ENCODE data around the gene GRN. TPM values are rescaled to one million over a fixed set of nuclear protein-coding genes. Genes with fewer than 3 reads are reported as not detected.
A peak's percentile ranks its signal among the peaks of the same experiment; 100 is the strongest.

GRN gene
- total RNA-seq, 4 donors from 2014 or later, result 64.2 to 111 (median 87.1) TPM

DNA sequence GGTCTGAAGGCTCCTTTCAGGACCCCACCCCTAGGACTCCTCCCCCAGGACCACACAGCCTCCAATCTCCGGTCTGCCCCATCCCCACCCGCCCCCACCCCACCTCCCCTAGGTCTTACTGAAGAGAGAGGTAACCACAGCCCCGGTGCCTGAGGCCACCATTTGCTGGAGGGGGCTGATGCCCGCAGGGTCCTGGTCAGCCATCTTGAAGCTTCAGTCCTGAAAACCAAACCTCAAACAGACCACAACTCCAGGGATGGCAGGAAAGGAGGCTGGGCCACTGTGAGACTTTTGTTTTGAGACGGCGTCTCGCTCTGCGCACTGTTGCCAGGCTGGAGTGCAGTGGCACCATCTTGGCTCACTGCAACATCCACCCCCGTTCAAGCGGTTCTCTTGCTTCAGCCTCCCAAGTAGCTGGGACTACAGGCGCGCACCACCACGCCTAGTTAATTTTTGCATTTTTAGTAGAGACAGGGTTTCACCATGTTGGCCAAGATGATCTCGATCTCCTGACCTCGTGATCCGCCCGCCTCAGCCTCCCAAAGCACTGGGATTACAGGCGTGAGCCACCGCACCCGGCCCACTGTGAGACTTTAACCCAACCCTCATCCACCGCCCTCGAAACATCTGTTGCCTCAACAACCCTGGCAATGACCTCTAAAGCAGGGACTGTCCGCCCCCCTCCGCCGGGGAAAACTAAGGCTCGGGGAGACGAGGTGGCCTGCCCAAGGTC, 21.6 kb upstream of the GRN start:
- ATAC-seq (no peak), DNase-seq (peak in 1 of 2 donors; percentile 12)
- no peak for TF ChIP-seq POLR2A (IDR thresholded peaks at IDR 0.05)
- TF ChIP-seq, protein P1, sequence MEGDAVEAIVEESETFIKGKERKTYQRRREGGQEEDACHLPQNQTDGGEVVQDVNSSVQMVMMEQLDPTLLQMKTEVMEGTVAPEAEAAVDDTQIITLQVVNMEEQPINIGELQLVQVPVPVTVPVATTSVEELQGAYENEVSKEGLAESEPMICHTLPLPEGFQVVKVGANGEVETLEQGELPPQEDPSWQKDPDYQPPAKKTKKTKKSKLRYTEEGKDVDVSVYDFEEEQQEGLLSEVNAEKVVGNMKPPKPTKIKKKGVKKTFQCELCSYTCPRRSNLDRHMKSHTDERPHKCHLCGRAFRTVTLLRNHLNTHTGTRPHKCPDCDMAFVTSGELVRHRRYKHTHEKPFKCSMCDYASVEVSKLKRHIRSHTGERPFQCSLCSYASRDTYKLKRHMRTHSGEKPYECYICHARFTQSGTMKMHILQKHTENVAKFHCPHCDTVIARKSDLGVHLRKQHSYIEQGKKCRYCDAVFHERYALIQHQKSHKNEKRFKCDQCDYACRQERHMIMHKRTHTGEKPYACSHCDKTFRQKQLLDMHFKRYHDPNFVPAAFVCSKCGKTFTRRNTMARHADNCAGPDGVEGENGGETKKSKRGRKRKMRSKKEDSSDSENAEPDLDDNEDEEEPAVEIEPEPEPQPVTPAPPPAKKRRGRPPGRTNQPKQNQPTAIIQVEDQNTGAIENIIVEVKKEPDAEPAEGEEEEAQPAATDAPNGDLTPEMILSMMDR (IDR thresholded peaks at IDR 0.05 in 4 of 5, conservative IDR thresholded peaks at IDR 0.05 in 1 of 5), result no peak
- peaks cover 16 to 22% of the 10 kb centered on the region in 2 donors for H3K4me1 ChIP-seq
- intact Hi-C loops (cut with DNase I; ENCODE audit: low total_unique reads) (loop anchor here (2.0 kb wide), 2 partner anchors 21 to 181 kb away; partner anchors contain the start of gene GRN), in situ Hi-C loops (cut with MboI; ENCODE audit: low sequenced_read_pairs in 4 of 4) (loop anchor here in 2 of 4 donors (5.0 to 10.0 kb wide), 2 partner anchors 101 to 179 kb away; partner anchors contain the start of gene HROB (in 1 of the 2))
- no peaks in the 10 kb centered on the region for H3K9me3 ChIP-seq
- H3K27me3 ChIP-seq, result no peaks in the 10 kb centered on the region
- peak overlapping the region; percentile 86 to 99 (median 94) for H3K27ac ChIP-seq
- H3K36me3 ChIP-seq, result peaks cover 0 to 38% of the 10 kb centered on the region in 2 donors
- peak overlapping the region; percentile 87 to 98 (median 94) for H3K4me3 ChIP-seq

DNA sequence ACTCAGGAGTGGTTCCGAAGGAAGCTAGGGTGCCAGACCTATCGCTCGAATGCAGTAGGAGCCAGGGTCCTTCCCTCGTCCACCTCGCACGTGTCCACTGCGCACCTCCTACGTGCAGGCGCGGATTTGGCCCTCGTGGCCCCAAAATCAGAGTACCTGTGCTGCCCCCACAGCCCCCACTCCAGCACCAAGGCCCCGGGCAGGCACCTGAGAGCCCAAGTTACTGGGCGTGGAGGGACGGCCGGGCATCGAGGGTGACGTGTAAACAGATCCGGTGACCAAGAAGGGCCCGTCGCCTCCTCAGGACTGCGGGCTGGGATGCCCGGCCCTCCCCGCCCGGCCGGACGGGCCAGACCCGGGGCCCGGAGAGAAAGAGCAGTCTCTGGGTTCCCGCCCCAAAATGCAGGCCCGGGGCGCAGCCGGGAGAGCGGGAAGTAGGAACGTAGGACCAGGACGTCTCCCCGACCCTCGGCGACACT, 21.0 kb upstream of the GRN start:
- intact Hi-C loops (cut with DNase I; ENCODE audit: low total_unique reads), result loop anchor here (2.0 kb wide), 1 partner anchor 21 kb away; the partner anchor contains the start of gene GRN
- peak in 1 of 2 donors; percentile 36 for DNase-seq

DNA sequence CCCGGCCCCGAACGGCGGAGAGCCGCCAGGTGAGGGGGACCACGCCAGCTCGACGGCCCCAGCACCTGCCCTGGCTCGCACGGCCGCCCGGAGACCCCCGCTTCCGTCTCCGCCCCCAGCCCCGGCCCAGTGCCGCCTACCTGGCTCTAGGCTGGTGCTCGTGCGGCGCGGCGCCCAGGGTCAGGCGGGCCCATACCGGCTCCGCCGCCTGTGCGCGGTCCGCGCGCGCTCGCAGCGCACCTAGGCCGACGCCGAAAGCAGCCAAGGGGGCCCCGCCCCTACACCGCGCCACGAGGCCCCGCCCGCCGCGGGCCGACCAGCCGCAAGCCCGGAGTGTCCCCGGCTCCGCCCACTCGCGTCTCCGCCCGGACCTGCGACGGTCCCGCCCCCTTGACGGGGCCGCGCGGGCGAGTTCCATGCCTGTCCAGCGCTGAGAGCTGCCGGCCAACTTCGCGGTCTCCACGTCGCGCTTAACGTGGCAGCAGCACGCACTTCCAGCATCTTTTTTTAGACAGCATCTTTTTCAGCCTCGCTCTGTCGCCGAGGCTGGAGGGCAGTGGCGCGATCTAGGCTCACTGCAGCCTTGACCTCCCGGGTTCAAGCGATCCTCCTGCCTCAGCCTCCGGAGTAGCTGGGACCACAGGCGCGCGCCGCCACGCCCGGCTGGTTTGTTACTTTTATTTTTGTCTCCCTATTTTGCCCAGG, 20.4 kb upstream of the GRN start, which contains the start of gene SLC25A39:
Gene SLC25A39, minus strand, starts transcription at position 253 of the 705 bp plus-strand sequence. CDS start 1,261 bp downstream, outside the sequence.
- peak within 1 kb of the TSS; percentile 87 to 98 (median 94) for H3K4me3 ChIP-seq
- DNase-seq, result peak; percentile 89 to 92
- H3K36me3 ChIP-seq, result peaks cover 0 to 30% of the 10 kb centered on the region in 2 donors
- H3K27ac ChIP-seq, result peak within 1 kb of the TSS; percentile 86 to 99 (median 94)
- TF ChIP-seq, protein P1 (IDR thresholded peaks at IDR 0.05 in 4 of 5, conservative IDR thresholded peaks at IDR 0.05 in 1 of 5), result peak in 1 of 5 experiments; percentile 40
- peak; percentile 81 to 86 for TF ChIP-seq POLR2A (IDR thresholded peaks at IDR 0.05)
- peak; percentile 79 to 83 for ATAC-seq
- peaks cover 16 to 22% of the 10 kb centered on the region in 2 donors for H3K4me1 ChIP-seq
- intact Hi-C loops (cut with DNase I; ENCODE audit: low total_unique reads) (loop anchor here (1.0 to 5.0 kb wide), 4 partner anchors 20 to 202 kb away; partner anchors contain the start of genes GRN and HDAC5), in situ Hi-C loops (cut with MboI; ENCODE audit: low sequenced_read_pairs in 4 of 4) (loop anchor here in 3 of 4 donors (5.0 to 10.0 kb wide), 3 partner anchors 102 to 180 kb away; partner anchors contain the start of gene HROB (in 1 of the 3))
- H3K9me3 ChIP-seq, result no peaks in the 10 kb centered on the region
- H3K27me3 ChIP-seq, result no peaks in the 10 kb centered on the region

More for the DNA sequence above, 21.0 kb upstream of the GRN start:
- no peaks in the 10 kb centered on the region for H3K27me3 ChIP-seq
- peaks cover 16 to 22% of the 10 kb centered on the region in 2 donors for H3K4me1 ChIP-seq
- H3K9me3 ChIP-seq, result no peaks in the 10 kb centered on the region
- H3K36me3 ChIP-seq, result peaks cover 0 to 36% of the 10 kb centered on the region in 2 donors
- peak overlapping the region; percentile 86 to 99 (median 94) for H3K27ac ChIP-seq
- TF ChIP-seq, protein P1 (IDR thresholded peaks at IDR 0.05 in 4 of 5, conservative IDR thresholded peaks at IDR 0.05 in 1 of 5), result no peak
- no peak for TF ChIP-seq POLR2A (IDR thresholded peaks at IDR 0.05)
- peak overlapping the region; percentile 87 to 98 (median 94) for H3K4me3 ChIP-seq
- no peak for ATAC-seq
- in situ Hi-C loops (cut with MboI; ENCODE audit: low sequenced_read_pairs in 4 of 4), result loop anchor here in 2 of 4 donors (5.0 to 10.0 kb wide), 2 partner anchors 102 to 179 kb away; partner anchors contain the start of gene HROB (in 1 of the 2)

DNA sequence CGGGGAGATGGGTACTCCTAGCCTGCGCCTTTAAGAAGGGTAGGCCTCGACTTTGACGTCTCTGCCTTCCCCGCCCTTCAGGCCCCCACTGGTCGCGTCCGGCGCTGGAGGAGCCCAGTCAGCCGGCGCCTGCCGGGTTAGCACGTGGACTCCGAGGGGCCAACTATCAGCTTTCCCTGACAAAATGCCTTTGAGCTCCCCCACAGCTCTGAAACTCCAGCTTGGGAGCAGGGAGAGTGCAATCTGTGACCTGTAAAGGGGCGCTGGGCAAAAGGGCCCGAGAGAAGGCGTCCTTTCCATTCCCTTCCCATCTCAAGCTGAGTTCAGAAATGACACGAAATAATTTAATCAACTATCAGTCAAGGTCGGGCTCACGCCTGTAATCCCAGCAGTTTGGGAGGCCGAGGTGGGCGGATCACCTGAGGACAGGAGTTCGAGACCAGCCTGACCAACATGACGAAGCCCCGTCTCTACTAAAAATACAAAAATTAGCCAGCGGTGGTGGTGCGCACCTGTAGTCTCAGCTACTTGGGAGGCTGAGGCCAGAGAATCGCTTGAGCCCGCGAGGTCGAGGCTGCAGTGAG, 18.1 kb upstream of the GRN start:
- TF ChIP-seq, protein P1 (IDR thresholded peaks at IDR 0.05 in 4 of 5, conservative IDR thresholded peaks at IDR 0.05 in 1 of 5), result peak in 1 of 5 experiments; percentile 58
- peak in 1 of 2 donors; percentile 15 for TF ChIP-seq POLR2A (IDR thresholded peaks at IDR 0.05)
- Histone ChIP-seq H3K27me3 (no peaks in the 10 kb centered on the region), H3K27ac (peak overlapping the region; percentile 86 to 99 (median 94)), H3K9me3 (no peaks in the 10 kb centered on the region), H3K4me1 (peaks cover 16 to 28% of the 10 kb centered on the region in 2 donors), H3K36me3 (peaks cover 0 to 8% of the 10 kb centered on the region in 2 donors), H3K4me3 (peak overlapping the region in 3 of 4 donors; percentile 53 to 92 (median 73))
- in situ Hi-C loops (cut with MboI; ENCODE audit: low sequenced_read_pairs in 4 of 4), result loop anchor here in 2 of 4 donors (5.0 to 10.0 kb wide), 2 partner anchors 125 to 182 kb away; partner anchors contain the start of gene HROB (in 1 of the 2)
- DNase-seq (peak; percentile 97 to 98), ATAC-seq (peak; percentile 61 to 69)
- intact Hi-C loops (cut with DNase I; ENCODE audit: low total_unique reads), result loop anchor here (5.0 kb wide), 1 partner anchor 205 kb away; the partner anchor contains the start of gene HDAC5

All from gastrocnemius medialis (tissue), 4 donors.